GM18517 (cell line): ENCODE results near the gene ZNF609.
"Not testable (repeated sequence)": the region's sequence is repeated elsewhere in the genome, so short reads cannot be mapped to it uniquely, and the experiment has no call there.

Source experiments
- ATAC-seq: cut with Tn5 transposase; IDR thresholded peaks from one replicate; pipeline ENCODE4 v1.9.1; 2021; ENCODE audit warnings: mild to moderate bottlenecking, moderate library complexity; ENCODE audit not compliant: unreplicated experiment

Gene ZNF609

GRCh38 chr15:64454282-64454681, 6.1 kb upstream of the ZNF609 start:
- no peak for ATAC-seq

GRCh38 chr15:64455961-64456371, 4.4 kb upstream of the ZNF609 start:
- no peak for ATAC-seq

- no peak for ATAC-seq
These were observed 3.7 kb upstream of the ZNF609 start for GRCh38 chr15:64456634-64457108.

GRCh38 chr15:64459066-64459781, 1.2 kb upstream of the ZNF609 start:
- no peak for ATAC-seq

- ATAC-seq: no peak
These were observed 644 bp downstream of the ZNF609 start for GRCh38 chr15:64460724-64461720.

GRCh38 chr15:64461721-64462162, 1.4 kb downstream of the ZNF609 start:
- no peak for ATAC-seq

- no peak for ATAC-seq
These were observed 2.1 kb downstream of the ZNF609 start for GRCh38 chr15:64462492-64462891.

GRCh38 chr15:64464276-64465005, 4.1 kb downstream of the ZNF609 start:
- ATAC-seq: no peak

- no peak for ATAC-seq
These were observed 6.2 kb downstream of the ZNF609 start for GRCh38 chr15:64466408-64467141.

- ATAC-seq: no peak
These were observed 11.8 kb downstream of the ZNF609 start for GRCh38 chr15:64472161-64472560.

GRCh38 chr15:64474846-64475245, 14.5 kb downstream of the ZNF609 start:
- ATAC-seq: no peak

- ATAC-seq: no peak
These were observed 16.2 kb downstream of the ZNF609 start for GRCh38 chr15:64476550-64476949.

- ATAC-seq: no peak
These were observed 18.5 kb downstream of the ZNF609 start for GRCh38 chr15:64478863-64479262.

- no peak for ATAC-seq
These were observed 20.5 kb downstream of the ZNF609 start for GRCh38 chr15:64480891-64481290.

GRCh38 chr15:64483749-64484148, 23.4 kb downstream of the ZNF609 start:
- ATAC-seq: no peak

GRCh38 chr15:64485796-64486195, 25.4 kb downstream of the ZNF609 start:
- no peak for ATAC-seq

- no peak for ATAC-seq
These were observed 30.4 kb downstream of the ZNF609 start for GRCh38 chr15:64490598-64491259.

GRCh38 chr15:64493641-64494040, 33.3 kb downstream of the ZNF609 start:
- no peak for ATAC-seq

GRCh38 chr15:64495968-64496367, 35.6 kb downstream of the ZNF609 start:
- not testable (repeated sequence) for ATAC-seq
